ENCODE results near the gene NPIPB12. TPM values are rescaled to one million over a fixed set of nuclear protein-coding genes. Genes with fewer than 3 reads are reported as not detected.
"Not testable (repeated sequence)": the region's sequence is repeated elsewhere in the genome, so short reads cannot be mapped to it uniquely, and the experiment has no call there.

The NPIPB12 gene
- polyA plus RNA-seq (2013, experiment 1 of 2), result 14.0 TPM
- polyA plus RNA-seq (2013, experiment 2 of 2), result 12.9 TPM

GRCh38 chr16:29506308-29506707, at the start of gene NPIPB12:
Gene NPIPB12, minus strand, starts transcription at chr16:29506408.
- not testable (repeated sequence) for H3K4me3 ChIP-seq (ENCODE audit: insufficient read depth in 1 of 2, low read depth in 1 of 2, low read length in 2 of 2); H3K36me3 ChIP-seq (ENCODE audit: control insufficient read depth in 1 of 2, insufficient read depth in 2 of 2, low read depth in 1 of 2, low read length in 2 of 2); DNase-seq; H3K18ac ChIP-seq (ENCODE audit: low read depth in 1 of 2, low read length in 2 of 2); H2BK120ac ChIP-seq (ENCODE audit: low read depth, low read length); H3K4ac ChIP-seq (ENCODE audit: low read depth in 1 of 2, low read length in 2 of 2); H3K9me3 ChIP-seq (ENCODE audit: control insufficient read depth, low read length); H2BK5ac ChIP-seq (ENCODE audit: low read depth, low read length, poor library complexity, severe bottlenecking); H3K79me1 ChIP-seq (replicated peaks; ENCODE audit: low read length, poor library complexity, severe bottlenecking); H2AFZ ChIP-seq (ENCODE audit: low read depth, low read length); H3K27me3 ChIP-seq (ENCODE audit: control insufficient read depth in 1 of 2, insufficient read depth in 1 of 2, low read length in 2 of 2); H2BK15ac ChIP-seq (ENCODE audit: low read depth, poor library complexity, severe bottlenecking); H4K8ac ChIP-seq (ENCODE audit: low read length); H3K14ac ChIP-seq (ENCODE audit: low read length in 2 of 2); H3K27ac ChIP-seq (ENCODE audit: low read length, poor library complexity, severe bottlenecking); H3K23ac ChIP-seq (ENCODE audit: low read length in 2 of 2); H3K4me2 ChIP-seq (ENCODE audit: low read length, poor library complexity, severe bottlenecking); H4K91ac ChIP-seq (ENCODE audit: low read length); H2AK5ac ChIP-seq (ENCODE audit: low read length, severe bottlenecking); H3K9ac ChIP-seq (ENCODE audit: low read length); H3K4me1 ChIP-seq (ENCODE audit: control insufficient read depth, insufficient read depth, low read depth, low read length); H2BK12ac ChIP-seq (ENCODE audit: low read length in 2 of 2)
- no CpG with 5 or more reads among the region's 6 CpGs for WGBS

- not testable (repeated sequence) for H3K4me3 ChIP-seq (ENCODE audit: insufficient read depth in 1 of 2, low read depth in 1 of 2, low read length in 2 of 2); DNase-seq; H3K4me2 ChIP-seq (ENCODE audit: low read length, poor library complexity, severe bottlenecking); H3K27me3 ChIP-seq (ENCODE audit: control insufficient read depth in 1 of 2, insufficient read depth in 1 of 2, low read length in 2 of 2); H2BK12ac ChIP-seq (ENCODE audit: low read length in 2 of 2); H3K9me3 ChIP-seq (ENCODE audit: control insufficient read depth, low read length); H3K9ac ChIP-seq (ENCODE audit: low read length); H2BK120ac ChIP-seq (ENCODE audit: low read depth, low read length); H2BK5ac ChIP-seq (ENCODE audit: low read depth, low read length, poor library complexity, severe bottlenecking); H4K91ac ChIP-seq (ENCODE audit: low read length); H3K4me1 ChIP-seq (ENCODE audit: control insufficient read depth, insufficient read depth, low read depth, low read length); H3K79me1 ChIP-seq (replicated peaks; ENCODE audit: low read length, poor library complexity, severe bottlenecking); H3K14ac ChIP-seq (ENCODE audit: low read length in 2 of 2); H3K27ac ChIP-seq (ENCODE audit: low read length, poor library complexity, severe bottlenecking); H3K23ac ChIP-seq (ENCODE audit: low read length in 2 of 2); H2AFZ ChIP-seq (ENCODE audit: low read depth, low read length); H3K36me3 ChIP-seq (ENCODE audit: control insufficient read depth in 1 of 2, insufficient read depth in 2 of 2, low read depth in 1 of 2, low read length in 2 of 2); H3K4ac ChIP-seq (ENCODE audit: low read depth in 1 of 2, low read length in 2 of 2); H2BK15ac ChIP-seq (ENCODE audit: low read depth, poor library complexity, severe bottlenecking); H2AK5ac ChIP-seq (ENCODE audit: low read length, severe bottlenecking); H4K8ac ChIP-seq (ENCODE audit: low read length); H3K18ac ChIP-seq (ENCODE audit: low read depth in 1 of 2, low read length in 2 of 2)
- WGBS, result no CpG with 5 or more reads among the region's 5 CpGs
These were observed 15.3 kb upstream of the NPIPB12 start for GRCh38 chr16:29521520-29521919.

DNA sequence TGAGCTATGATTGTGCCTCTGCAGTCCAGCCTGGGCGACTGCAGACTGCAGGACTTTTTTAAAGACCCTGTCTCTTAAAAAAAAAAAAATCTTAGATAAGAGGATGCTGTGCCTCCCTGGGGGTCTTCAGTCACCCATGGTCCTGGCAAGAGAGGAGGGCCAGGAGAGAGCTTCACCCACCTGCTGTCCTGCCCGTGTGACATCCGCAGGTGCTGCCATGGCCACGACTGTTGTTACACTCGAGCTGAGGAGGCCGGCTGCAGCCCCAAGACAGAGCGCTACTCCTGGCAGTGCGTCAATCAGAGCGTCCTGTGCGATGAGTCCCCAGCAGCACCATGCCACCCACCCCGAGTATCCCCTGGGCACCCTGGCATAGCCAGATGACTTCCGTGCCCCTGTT, 23.9 kb downstream of the NPIPB12 start:
- not testable (repeated sequence) for H2BK15ac ChIP-seq (ENCODE audit: low read depth, poor library complexity, severe bottlenecking); H2BK120ac ChIP-seq (ENCODE audit: low read depth, low read length); H2AK5ac ChIP-seq (ENCODE audit: low read length, severe bottlenecking); H3K4ac ChIP-seq (ENCODE audit: low read depth in 1 of 2, low read length in 2 of 2); H4K91ac ChIP-seq (ENCODE audit: low read length); H2AFZ ChIP-seq (ENCODE audit: low read depth, low read length); H2BK12ac ChIP-seq (ENCODE audit: low read length in 2 of 2); H3K4me3 ChIP-seq (ENCODE audit: insufficient read depth in 1 of 2, low read depth in 1 of 2, low read length in 2 of 2); H3K36me3 ChIP-seq (ENCODE audit: control insufficient read depth in 1 of 2, insufficient read depth in 2 of 2, low read depth in 1 of 2, low read length in 2 of 2); H3K79me1 ChIP-seq (replicated peaks; ENCODE audit: low read length, poor library complexity, severe bottlenecking); H2BK5ac ChIP-seq (ENCODE audit: low read depth, low read length, poor library complexity, severe bottlenecking); H3K27me3 ChIP-seq (ENCODE audit: control insufficient read depth in 1 of 2, insufficient read depth in 1 of 2, low read length in 2 of 2); H3K9ac ChIP-seq (ENCODE audit: low read length); H3K18ac ChIP-seq (ENCODE audit: low read depth in 1 of 2, low read length in 2 of 2); H3K9me3 ChIP-seq (ENCODE audit: control insufficient read depth, low read length); H3K14ac ChIP-seq (ENCODE audit: low read length in 2 of 2); H3K4me2 ChIP-seq (ENCODE audit: low read length, poor library complexity, severe bottlenecking); H4K8ac ChIP-seq (ENCODE audit: low read length); H3K4me1 ChIP-seq (ENCODE audit: control insufficient read depth, insufficient read depth, low read depth, low read length); H3K27ac ChIP-seq (ENCODE audit: low read length, poor library complexity, severe bottlenecking); H3K23ac ChIP-seq (ENCODE audit: low read length in 2 of 2); DNase-seq
- no CpG with 5 or more reads among the region's 12 CpGs for WGBS

GRCh38 chr16:29472065-29472464, 34.1 kb downstream of the NPIPB12 start:
- not testable (repeated sequence) for H3K4me2 ChIP-seq (ENCODE audit: low read length, poor library complexity, severe bottlenecking); H3K27ac ChIP-seq (ENCODE audit: low read length, poor library complexity, severe bottlenecking); H3K4ac ChIP-seq (ENCODE audit: low read depth in 1 of 2, low read length in 2 of 2); H3K18ac ChIP-seq (ENCODE audit: low read depth in 1 of 2, low read length in 2 of 2); H3K27me3 ChIP-seq (ENCODE audit: control insufficient read depth in 1 of 2, insufficient read depth in 1 of 2, low read length in 2 of 2); H2BK120ac ChIP-seq (ENCODE audit: low read depth, low read length); H3K4me1 ChIP-seq (ENCODE audit: control insufficient read depth, insufficient read depth, low read depth, low read length); H3K4me3 ChIP-seq (ENCODE audit: insufficient read depth in 1 of 2, low read depth in 1 of 2, low read length in 2 of 2); H2AK5ac ChIP-seq (ENCODE audit: low read length, severe bottlenecking); H3K79me1 ChIP-seq (replicated peaks; ENCODE audit: low read length, poor library complexity, severe bottlenecking); H3K14ac ChIP-seq (ENCODE audit: low read length in 2 of 2); H3K9me3 ChIP-seq (ENCODE audit: control insufficient read depth, low read length); DNase-seq; H2AFZ ChIP-seq (ENCODE audit: low read depth, low read length); H2BK15ac ChIP-seq (ENCODE audit: low read depth, poor library complexity, severe bottlenecking); H2BK5ac ChIP-seq (ENCODE audit: low read depth, low read length, poor library complexity, severe bottlenecking); H4K91ac ChIP-seq (ENCODE audit: low read length); H3K9ac ChIP-seq (ENCODE audit: low read length); H3K23ac ChIP-seq (ENCODE audit: low read length in 2 of 2); H4K8ac ChIP-seq (ENCODE audit: low read length); H2BK12ac ChIP-seq (ENCODE audit: low read length in 2 of 2); H3K36me3 ChIP-seq (ENCODE audit: control insufficient read depth in 1 of 2, insufficient read depth in 2 of 2, low read depth in 1 of 2, low read length in 2 of 2)
- WGBS, result no CpG with 5 or more reads among the region's 4 CpGs

Measured in mesenchymal stem cell (in vitro differentiated cells and primary cell).